Measurements from ENCODE around the gene PRMT3.
"Not testable (repeated sequence)": the region's sequence is repeated elsewhere in the genome, so short reads cannot be mapped to it uniquely, and the experiment has no call there.

Gene PRMT3

GRCh38 chr11:20374741-20375300 lies 12.7 kb upstream of the PRMT3 start:
- no peak for DNase-seq

- no peak for DNase-seq
These were observed 11.3 kb upstream of the PRMT3 start for GRCh38 chr11:20376162-20376730.

- DNase-seq, result not testable (repeated sequence)
These were observed 1.5 kb upstream of the PRMT3 start for GRCh38 chr11:20385996-20386395.

- no peak for DNase-seq
These were observed 860 bp downstream of the PRMT3 start for GRCh38 chr11:20388096-20389055.

GRCh38 chr11:20397281-20397680 lies 9.8 kb downstream of the PRMT3 start:
- DNase-seq, result no peak

GRCh38 chr11:20399498-20399897 lies 12.0 kb downstream of the PRMT3 start:
- no peak for DNase-seq

GRCh38 chr11:20403059-20403458 lies 15.5 kb downstream of the PRMT3 start:
- DNase-seq, result no peak

GRCh38 chr11:20406484-20406883 lies 19.0 kb downstream of the PRMT3 start:
- DNase-seq, result no peak

- no peak for DNase-seq
These were observed 19.8 kb downstream of the PRMT3 start for GRCh38 chr11:20407344-20407743.

- no peak for DNase-seq
These were observed 27.9 kb downstream of the PRMT3 start for GRCh38 chr11:20415432-20415831.

GRCh38 chr11:20417771-20418170 lies 30.3 kb downstream of the PRMT3 start:
- DNase-seq, result no peak

- no peak for DNase-seq
These were observed 34.4 kb downstream of the PRMT3 start for GRCh38 chr11:20421946-20422345.

GRCh38 chr11:20429216-20429615 lies 41.7 kb downstream of the PRMT3 start:
- no peak for DNase-seq

GRCh38 chr11:20438637-20439036 lies 51.1 kb downstream of the PRMT3 start:
- DNase-seq, result no peak

GRCh38 chr11:20443596-20443995 lies 56.1 kb downstream of the PRMT3 start:
- DNase-seq, result no peak

GRCh38 chr11:20444535-20444934 lies 57.0 kb downstream of the PRMT3 start:
- DNase-seq, result no peak

- no peak for DNase-seq
These were observed 61.3 kb downstream of the PRMT3 start for GRCh38 chr11:20448834-20449233.

GRCh38 chr11:20450829-20451228 lies 63.3 kb downstream of the PRMT3 start:
- DNase-seq, result no peak

GRCh38 chr11:20451568-20451967 lies 64.1 kb downstream of the PRMT3 start:
- no peak for DNase-seq

- no peak for DNase-seq
These were observed 65.1 kb downstream of the PRMT3 start for GRCh38 chr11:20452585-20452984.

- DNase-seq, result no peak
These were observed 66.3 kb downstream of the PRMT3 start for GRCh38 chr11:20453657-20454316.

GRCh38 chr11:20457001-20457799 lies 69.7 kb downstream of the PRMT3 start:
- DNase-seq, result no peak

Data from cerebellar nuclear complex (tissue), 1 donor.